ENCODE measurements around the gene CACFD1. TPM values are rescaled to one million over a fixed set of nuclear protein-coding genes. Genes with fewer than 3 reads are reported as not detected.

Gene CACFD1
- total RNA-seq, 4 donors from 2014 or later: 8.6 to 16.3 (median 10.3) TPM

GRCh38 chr9:133426011-133426410 is 33.8 kb upstream of the CACFD1 start:
- Histone ChIP-seq H3K27me3 (peaks cover 0 to 34% of the 10 kb centered on the region in 2 donors), H3K27ac (no peak overlapping the region), H3K36me3 (peaks cover 0 to 31% (median 0%) of the 10 kb centered on the region in 3 donors), H3K9me3 (no peaks in the 10 kb centered on the region), H3K4me1 (peaks cover 0 to 20% (median 2%) of the 10 kb centered on the region in 4 donors), H3K4me3 (no peak overlapping the region)
- TF ChIP-seq POLR2A (IDR thresholded peaks at IDR 0.05) (no peak), EP300 (IDR thresholded peaks at IDR 0.05) (no peak)
- TF ChIP-seq, protein P1, sequence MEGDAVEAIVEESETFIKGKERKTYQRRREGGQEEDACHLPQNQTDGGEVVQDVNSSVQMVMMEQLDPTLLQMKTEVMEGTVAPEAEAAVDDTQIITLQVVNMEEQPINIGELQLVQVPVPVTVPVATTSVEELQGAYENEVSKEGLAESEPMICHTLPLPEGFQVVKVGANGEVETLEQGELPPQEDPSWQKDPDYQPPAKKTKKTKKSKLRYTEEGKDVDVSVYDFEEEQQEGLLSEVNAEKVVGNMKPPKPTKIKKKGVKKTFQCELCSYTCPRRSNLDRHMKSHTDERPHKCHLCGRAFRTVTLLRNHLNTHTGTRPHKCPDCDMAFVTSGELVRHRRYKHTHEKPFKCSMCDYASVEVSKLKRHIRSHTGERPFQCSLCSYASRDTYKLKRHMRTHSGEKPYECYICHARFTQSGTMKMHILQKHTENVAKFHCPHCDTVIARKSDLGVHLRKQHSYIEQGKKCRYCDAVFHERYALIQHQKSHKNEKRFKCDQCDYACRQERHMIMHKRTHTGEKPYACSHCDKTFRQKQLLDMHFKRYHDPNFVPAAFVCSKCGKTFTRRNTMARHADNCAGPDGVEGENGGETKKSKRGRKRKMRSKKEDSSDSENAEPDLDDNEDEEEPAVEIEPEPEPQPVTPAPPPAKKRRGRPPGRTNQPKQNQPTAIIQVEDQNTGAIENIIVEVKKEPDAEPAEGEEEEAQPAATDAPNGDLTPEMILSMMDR (IDR thresholded peaks at IDR 0.05): no peak
- 79 to 92% methylated on average over 3 to 11 of the region's 11 CpGs for WGBS, 2 donors
- DNase-seq (ENCODE audit: low spot score in 2 of 2): no peak

GRCh38 chr9:133427658-133428348 is 32.0 kb upstream of the CACFD1 start:
- Histone ChIP-seq H3K27ac (no peak overlapping the region), H3K4me3 (no peak overlapping the region), H3K4me1 (peaks cover 0 to 20% (median 2%) of the 10 kb centered on the region in 4 donors), H3K27me3 (peaks cover 0 to 34% of the 10 kb centered on the region in 2 donors), H3K36me3 (peaks cover 0 to 31% (median 0%) of the 10 kb centered on the region in 3 donors), H3K9me3 (no peaks in the 10 kb centered on the region)
- TF ChIP-seq EP300 (IDR thresholded peaks at IDR 0.05): no peak
- TF ChIP-seq POLR2A (IDR thresholded peaks at IDR 0.05): no peak
- TF ChIP-seq, protein P1 (IDR thresholded peaks at IDR 0.05): no peak
- no peak for DNase-seq (ENCODE audit: low spot score in 2 of 2)
- 56 to 59% methylated on average over 10 of the region's 10 CpGs for WGBS, 2 donors

- DNase-seq (ENCODE audit: low spot score in 2 of 2): no peak
- 0 to 2% methylated on average over 27 to 39 of the region's 57 CpGs for WGBS, 2 donors
- H3K4me3 ChIP-seq: peak overlapping the region in 2 of 4 donors; percentile 21 to 40
These were observed 31.1 kb upstream of the CACFD1 start for GRCh38 chr9:133428617-133429101.

GRCh38 chr9:133429214-133429613 is 30.6 kb upstream of the CACFD1 start:
- no peak for DNase-seq (ENCODE audit: low spot score in 2 of 2)
- TF ChIP-seq EP300 (IDR thresholded peaks at IDR 0.05) (no peak), POLR2A (IDR thresholded peaks at IDR 0.05) (no peak)
- TF ChIP-seq, protein P1 (IDR thresholded peaks at IDR 0.05): no peak
- H3K27ac ChIP-seq: no peak overlapping the region
- 5 to 8% methylated on average over 17 to 18 of the region's 18 CpGs for WGBS, 2 donors
- H3K27me3 ChIP-seq: peaks cover 0 to 34% of the 10 kb centered on the region in 2 donors
- peaks cover 0 to 20% (median 2%) of the 10 kb centered on the region in 4 donors for H3K4me1 ChIP-seq
- H3K4me3 ChIP-seq: no peak overlapping the region
- H3K9me3 ChIP-seq: no peaks in the 10 kb centered on the region
- peaks cover 0 to 28% (median 0%) of the 10 kb centered on the region in 3 donors for H3K36me3 ChIP-seq

More at GRCh38 chr9:133428617-133429101, 31.1 kb upstream of the CACFD1 start:
- Histone ChIP-seq H3K27me3 (peaks cover 0 to 34% of the 10 kb centered on the region in 2 donors), H3K36me3 (peaks cover 0 to 31% (median 0%) of the 10 kb centered on the region in 3 donors), H3K9me3 (no peaks in the 10 kb centered on the region), H3K4me1 (peaks cover 0 to 20% (median 2%) of the 10 kb centered on the region in 4 donors), H3K27ac (no peak overlapping the region)
- TF ChIP-seq POLR2A (IDR thresholded peaks at IDR 0.05) (no peak), EP300 (IDR thresholded peaks at IDR 0.05) (no peak)
- TF ChIP-seq, protein P1 (IDR thresholded peaks at IDR 0.05): no peak

DNA sequence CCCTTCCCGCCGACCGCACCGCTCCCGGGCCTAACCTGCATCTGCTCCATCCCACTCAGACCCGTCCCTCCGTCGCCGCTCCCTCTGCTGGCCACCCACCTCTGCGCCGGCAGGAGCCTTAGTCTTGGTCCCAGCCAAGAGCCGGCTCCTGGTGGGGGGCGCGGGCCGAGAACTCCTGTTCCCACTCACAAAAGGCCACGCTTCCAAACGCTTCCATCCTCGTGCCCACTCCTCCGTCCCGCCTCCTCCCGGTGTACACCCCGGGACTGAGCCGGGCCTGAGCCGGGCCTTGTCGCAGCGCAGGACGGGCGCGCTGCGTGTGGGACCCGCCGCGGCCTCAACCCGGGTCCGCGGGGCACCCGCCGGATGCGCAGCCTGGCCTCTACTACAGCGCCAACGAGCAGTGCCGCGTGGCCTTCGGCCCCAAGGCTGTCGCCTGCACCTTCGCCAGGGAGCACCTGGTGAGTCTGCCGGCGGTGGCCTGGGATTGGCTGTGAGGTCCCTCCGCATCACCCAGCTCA is 30.1 kb upstream of the CACFD1 start:
- DNase-seq (ENCODE audit: low spot score in 2 of 2): no peak
- WGBS, 2 donors: 22 to 25% methylated on average over 35 of the region's 49 CpGs
- H3K27me3 ChIP-seq: peaks cover 0 to 34% of the 10 kb centered on the region in 2 donors
- H3K9me3 ChIP-seq: no peaks in the 10 kb centered on the region
- no peak overlapping the region for H3K27ac ChIP-seq
- no peak overlapping the region for H3K4me3 ChIP-seq
- TF ChIP-seq EP300 (IDR thresholded peaks at IDR 0.05) (no peak), POLR2A (IDR thresholded peaks at IDR 0.05) (no peak)
- TF ChIP-seq, protein P1 (IDR thresholded peaks at IDR 0.05): no peak
- peaks cover 0 to 23% (median 0%) of the 10 kb centered on the region in 3 donors for H3K36me3 ChIP-seq
- peaks cover 0 to 20% (median 2%) of the 10 kb centered on the region in 4 donors for H3K4me1 ChIP-seq

Data from tibial nerve (tissue), 4 donors.